Activated naive CD4-positive, alpha-beta T cell treated with anti-CD3 and anti-CD28 coated beads, Interleukin-2, amount 10 ng/mL, durations not matched to agents 7 days and 5 days (primary cell): Measurements from ENCODE around the gene FAM131C.
A peak's percentile ranks its signal among the peaks of the same experiment; 100 is the strongest.

Experiments used
- CTCF ChIA-PET: fragments of 350-600 bp; sonication (Branson Sonifier 250); formaldehyde crosslinking; loops from one replicate; lab custom pipeline; 2021; ENCODE audit warnings: antibody characterized with exemption; lab: Charles Lee
- DNase-seq: peaks from one replicate; pipeline ENCODE4 v3.0.0-alpha.2; 2020
- H3K27ac Mint-ChIP-seq: one replicate; pipeline ENCODE4 v1.8.0; 2021; ENCODE audit warnings: mild to moderate bottlenecking, moderate library complexity, mixed read lengths
- H3K27me3 Mint-ChIP-seq: one replicate; pipeline ENCODE4 v1.8.0; 2021; ENCODE audit warnings: mild to moderate bottlenecking, mixed read lengths
- H3K36me3 Mint-ChIP-seq: one replicate; pipeline ENCODE4 v1.8.0; 2021; ENCODE audit warnings: mixed read lengths
- H3K4me1 Mint-ChIP-seq: one replicate; pipeline ENCODE4 v1.8.0; 2021; ENCODE audit warnings: mixed read lengths
- H3K4me3 Mint-ChIP-seq: one replicate; pipeline ENCODE4 v1.8.0; 2021; ENCODE audit warnings: mild to moderate bottlenecking, moderate library complexity, mixed read lengths
- H3K9me3 Mint-ChIP-seq: one replicate; pipeline ENCODE4 v1.8.0; 2021; ENCODE audit warnings: mixed read lengths

FAM131C gene

DNA sequence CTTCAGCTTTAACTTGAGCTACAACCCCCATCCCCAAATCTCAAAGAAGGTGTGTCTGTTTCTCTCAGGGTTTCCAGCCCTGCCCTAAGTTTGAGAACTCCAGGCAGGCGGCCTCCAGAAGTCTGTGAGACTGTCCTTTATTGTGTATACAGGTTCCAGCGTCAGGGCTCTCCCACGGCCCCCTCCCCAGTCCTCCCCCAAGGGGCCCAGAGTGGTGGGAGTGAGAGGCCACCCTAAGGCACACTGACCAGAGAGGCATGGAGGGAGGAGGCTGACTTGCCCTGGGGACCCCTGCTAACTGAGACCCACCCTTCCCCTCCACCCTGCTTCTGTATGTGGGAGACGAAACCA is 59.6 kb downstream of the FAM131C start:
- H3K36me3 Mint-ChIP-seq, result no peaks in the 10 kb centered on the region
- peaks cover 4% of the 10 kb centered on the region for H3K4me1 Mint-ChIP-seq
- no peak overlapping the region for H3K4me3 Mint-ChIP-seq
- no peaks in the 10 kb centered on the region for H3K9me3 Mint-ChIP-seq
- DNase-seq, result no peak
- CTCF ChIA-PET, result interaction anchor here (1.3 kb wide), 1 partner anchor 219 kb away, joined by 3 read pairs; no protein-coding TSS in a partner anchor
- H3K27me3 Mint-ChIP-seq, result peaks cover 53% of the 10 kb centered on the region
- no peak overlapping the region for H3K27ac Mint-ChIP-seq

- H3K27me3 Mint-ChIP-seq, result peaks cover 50% of the 10 kb centered on the region
- no peaks in the 10 kb centered on the region for H3K9me3 Mint-ChIP-seq
- H3K27ac Mint-ChIP-seq, result no peak overlapping the region
- CTCF ChIA-PET, result interaction anchor here (0.8 to 1.4 kb wide), 3 partner anchors 12 to 218 kb away, joined by 3 read pairs; no protein-coding TSS in a partner anchor
- no peaks in the 10 kb centered on the region for H3K36me3 Mint-ChIP-seq
- H3K4me3 Mint-ChIP-seq, result no peak overlapping the region
- H3K4me1 Mint-ChIP-seq, result peaks cover 4% of the 10 kb centered on the region
- peak; percentile 41 for DNase-seq
Observed at GRCh38 chr1:16013220-16013907, 60.1 kb downstream of the FAM131C start.

GRCh38 chr1:16012590-16013219 is 60.7 kb downstream of the FAM131C start:
- DNase-seq, result peak; percentile 53
- peaks cover 49% of the 10 kb centered on the region for H3K27me3 Mint-ChIP-seq
- no peak overlapping the region for H3K27ac Mint-ChIP-seq
- no peaks in the 10 kb centered on the region for H3K36me3 Mint-ChIP-seq
- H3K9me3 Mint-ChIP-seq, result no peaks in the 10 kb centered on the region
- no peak overlapping the region for H3K4me3 Mint-ChIP-seq
- CTCF ChIA-PET, result interaction anchor here (0.8 to 6.1 kb wide), 5 partner anchors 13 to 218 kb away, joined by 3 to 33 read pairs (median 3); no protein-coding TSS in a partner anchor
- peaks cover 4% of the 10 kb centered on the region for H3K4me1 Mint-ChIP-seq

GRCh38 chr1:16011936-16012589 is 61.4 kb downstream of the FAM131C start:
- no peak for DNase-seq
- Mint-ChIP-seq H3K4me3 (no peak overlapping the region), H3K9me3 (no peaks in the 10 kb centered on the region), H3K27ac (no peak overlapping the region), H3K27me3 (peaks cover 49% of the 10 kb centered on the region), H3K36me3 (no peaks in the 10 kb centered on the region), H3K4me1 (peaks cover 4% of the 10 kb centered on the region)
- CTCF ChIA-PET, result interaction anchor here (0.7 to 6.1 kb wide), 5 partner anchors 14 to 221 kb away, joined by 3 to 33 read pairs (median 4); no protein-coding TSS in a partner anchor

DNA sequence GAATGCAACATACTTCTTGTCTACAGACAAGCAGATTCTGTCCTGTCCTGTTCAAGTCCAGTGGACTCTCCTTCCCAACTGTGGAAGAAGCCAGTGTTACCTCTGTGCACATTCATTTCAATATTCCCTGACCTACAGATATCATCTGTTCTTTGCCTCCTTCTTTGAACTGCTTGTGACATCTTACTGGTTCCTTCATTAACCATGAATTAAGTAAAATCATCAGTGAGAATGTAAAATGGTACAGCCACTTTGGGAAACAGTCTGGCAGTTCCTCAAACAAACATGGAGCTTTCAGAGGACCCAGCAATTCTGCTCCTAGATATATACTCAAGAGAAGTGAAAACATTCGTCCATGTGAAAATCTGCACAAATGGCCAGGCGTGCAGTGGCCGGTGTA is 62.6 kb downstream of the FAM131C start:
- CTCF ChIA-PET, result interaction anchor here (0.9 to 6.1 kb wide), 8 partner anchors 8 to 219 kb away, joined by 3 to 47 read pairs (median 4); partner anchors contain the start of gene FAM131C
- Mint-ChIP-seq H3K27me3 (peaks cover 59% of the 10 kb centered on the region), H3K36me3 (no peaks in the 10 kb centered on the region), H3K27ac (no peak overlapping the region), H3K4me1 (peaks cover 4% of the 10 kb centered on the region), H3K4me3 (no peak overlapping the region), H3K9me3 (no peaks in the 10 kb centered on the region)
- no peak for DNase-seq

DNA sequence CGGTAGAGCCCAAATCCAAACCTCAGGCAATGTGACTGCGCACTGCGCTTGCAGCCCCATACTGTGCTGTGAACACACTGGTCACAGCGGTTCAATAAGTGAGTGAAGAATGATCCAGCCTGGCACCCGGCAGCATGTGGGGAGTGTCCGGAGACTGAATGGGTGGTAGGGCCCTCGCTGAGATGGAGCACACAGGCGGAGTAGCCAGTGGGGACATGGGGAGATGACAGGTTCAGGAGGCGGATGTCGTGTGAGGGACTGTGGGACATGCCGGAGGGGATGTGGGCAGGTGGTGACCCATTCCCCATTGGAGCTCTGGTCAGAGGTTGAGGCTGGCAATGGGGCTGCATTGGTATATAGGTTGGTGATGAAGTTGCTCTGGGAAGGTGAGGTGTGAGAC is 63.8 kb downstream of the FAM131C start:
- DNase-seq, result no peak
- H3K36me3 Mint-ChIP-seq, result no peaks in the 10 kb centered on the region
- peak overlapping the region; percentile 50 for H3K27ac Mint-ChIP-seq
- H3K9me3 Mint-ChIP-seq, result no peaks in the 10 kb centered on the region
- no peak overlapping the region for H3K4me3 Mint-ChIP-seq
- peaks cover 4% of the 10 kb centered on the region for H3K4me1 Mint-ChIP-seq
- peaks cover 54% of the 10 kb centered on the region for H3K27me3 Mint-ChIP-seq
- CTCF ChIA-PET, result interaction anchor here (0.6 to 6.1 kb wide), 12 partner anchors 8 to 219 kb away, joined by 3 to 47 read pairs (median 4); no protein-coding TSS in a partner anchor

- DNase-seq, result peak; percentile 82
- peaks cover 50% of the 10 kb centered on the region for H3K27me3 Mint-ChIP-seq
- CTCF ChIA-PET, result interaction anchor here (0.6 to 6.1 kb wide), 10 partner anchors 10 to 218 kb away, joined by 3 to 47 read pairs (median 6); no protein-coding TSS in a partner anchor
- no peak overlapping the region for H3K4me3 Mint-ChIP-seq
- no peak overlapping the region for H3K27ac Mint-ChIP-seq
- no peaks in the 10 kb centered on the region for H3K9me3 Mint-ChIP-seq
- peaks cover 4% of the 10 kb centered on the region for H3K4me1 Mint-ChIP-seq
- no peaks in the 10 kb centered on the region for H3K36me3 Mint-ChIP-seq
Observed at GRCh38 chr1:16009030-16009460, 64.4 kb downstream of the FAM131C start.
